Right cardiac atrium (tissue), 5 donors: ENCODE data around the gene LEPR. TPM values are rescaled to one million over a fixed set of nuclear protein-coding genes. Genes with fewer than 3 reads are reported as not detected.
A peak's percentile ranks its signal among the peaks of the same experiment; 100 is the strongest.
"Not testable (repeated sequence)": the region's sequence is repeated elsewhere in the genome, so short reads cannot be mapped to it uniquely, and the experiment has no call there.

Experiments
- ATAC-seq, 2 donors: fragments of 200-7000 bp; cut with Tn5 transposase; one replicate each; pipeline versions ENCODE4 v1.8.0 to v1.9.1; 2020; ENCODE audit warnings: moderate library complexity in 2 of 2, mild to moderate bottlenecking in 1 of 2
- DNase-seq, 3 donors: peaks; one replicate each; pipeline ENCODE4 v3.0.0-alpha.2; 2020
- H3K27ac ChIP-seq: one replicate; pipeline ENCODE4 v1.5.1; 2013; ENCODE audit warnings: mild to moderate bottlenecking, low read length, control low read depth, moderate library complexity
- H3K27me3 ChIP-seq: one replicate; pipeline ENCODE4 v1.6.1; 2013; ENCODE audit not compliant: control insufficient read depth, insufficient read depth
- H3K4me1 ChIP-seq: one replicate; pipeline ENCODE4 v1.6.1; 2013; ENCODE audit warnings: low read length; ENCODE audit not compliant: control insufficient read depth, insufficient read depth
- H3K4me3 ChIP-seq: one replicate; pipeline ENCODE4 v1.5.1; 2013; ENCODE audit warnings: low read length, control low read depth
- H3K9me3 ChIP-seq: one replicate; pipeline ENCODE4 v1.6.1; 2013; ENCODE audit warnings: low read length; ENCODE audit not compliant: control insufficient read depth
- WGBS: extraction: QIAGEN DNeasy Blood & Tissue Kit; methylation state at CpG from one replicate; pipeline ENCODE4 v1.1.7; 2013; 5-methylcytosine and 5-hydroxymethylcytosine counted together
- intact Hi-C, 4 donors: fragments of 100-400 bp; cut with DNase I; formaldehyde crosslinking; loops; one replicate each; pipeline versions ENCODE4 v1.11.0 to v1.14.0; 2022 to 2023
- polyA plus RNA-seq: library from polyadenylated mRNA; stranded (reverse); fragments of 200-250 nt; gene quantifications from one replicate; pipeline ENCODE4 v1.2.3, GENCODE V29; 2013
- total RNA-seq, 4 donors: library from RNA; stranded (reverse); fragmentation: NEBNext Ultra II Directional; extraction: Animal tissue kit (Norgen Biotek cat#: 25700); gene quantifications; one replicate each; pipeline ENCODE4 v1.2.1, GENCODE V29; 2021
- donor health status: healthy with polysubstance abuse.
- donor health status: DM: no; HTN: yes; CAD: no.
- donor health status: DM: no; HTN: no; CAD: no.
- donor health status: DM: no; HTN: yes; CAD: no; lungs with severe emphysema.
- donor health status: DM: yes; HTN: yes; CAD: no.

LEPR gene
- total and polyA plus RNA-seq, 5 donors, result 3.9 to 27.3 (median 12.1) TPM

DNA sequence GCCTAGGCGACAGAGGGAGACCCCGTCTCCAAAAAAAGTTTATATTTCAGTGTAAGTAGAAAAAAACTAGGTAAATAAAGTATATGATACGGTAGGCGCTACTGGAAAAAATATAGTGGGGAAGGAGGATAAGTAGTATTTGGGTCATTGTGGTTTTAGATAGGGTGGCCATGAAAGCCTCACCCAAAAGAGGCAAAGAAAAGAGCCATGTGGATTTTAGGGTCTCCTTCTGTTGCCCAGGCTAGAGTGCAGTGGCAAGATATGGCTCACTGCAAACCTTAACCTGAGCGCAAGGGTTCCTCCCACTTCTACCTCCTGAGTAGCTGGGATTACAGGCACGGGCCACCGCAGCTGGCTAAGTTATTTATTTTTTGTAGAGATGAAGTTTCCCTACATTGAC, 17.1 kb downstream of the LEPR start:
- intact Hi-C loops, result loop anchor here in 1 of 4 donors (10.0 kb wide), 1 partner anchor 247 kb away; no protein-coding TSS in a partner anchor
- H3K9me3 ChIP-seq, result no peaks in the 10 kb centered on the region
- no peaks in the 10 kb centered on the region for H3K27me3 ChIP-seq
- no peak overlapping the region for H3K27ac ChIP-seq
- ATAC-seq (no peak), DNase-seq (no peak)
- no peak overlapping the region for H3K4me3 ChIP-seq
- 97% methylated on average over 7 of the region's 7 CpGs for WGBS
- H3K4me1 ChIP-seq, result peaks cover 2% of the 10 kb centered on the region

DNA sequence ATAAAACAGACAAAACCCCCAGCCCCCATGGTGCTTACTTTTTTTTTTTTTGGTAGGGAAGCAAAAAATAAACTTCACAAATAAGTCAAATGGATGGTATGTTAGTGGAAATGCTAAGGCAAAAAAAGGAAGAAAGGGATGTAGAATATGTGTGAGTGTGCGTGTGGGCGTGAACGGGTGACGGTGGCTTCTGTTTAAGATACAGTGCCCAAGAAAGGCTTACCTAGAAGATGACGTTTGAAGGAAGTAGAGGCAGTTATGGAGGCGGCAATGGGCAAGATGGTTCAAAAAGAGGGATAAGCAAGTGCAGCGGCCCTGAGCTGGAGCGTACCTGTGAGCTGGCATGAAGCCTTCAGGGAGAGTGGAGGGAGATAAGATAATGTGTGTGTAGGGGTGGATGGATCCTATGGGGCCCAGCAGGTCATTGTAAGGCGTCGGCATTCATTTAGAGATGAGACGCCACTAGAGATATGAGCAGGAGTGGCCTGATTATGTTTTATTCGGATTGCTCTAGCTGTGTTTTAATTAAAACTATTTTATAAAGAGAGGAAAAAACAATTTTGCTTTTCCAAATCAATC, 19.9 kb downstream of the LEPR start:
- no peak overlapping the region for H3K27ac ChIP-seq
- H3K4me3 ChIP-seq, result no peak overlapping the region
- H3K9me3 ChIP-seq, result no peaks in the 10 kb centered on the region
- peaks cover 2% of the 10 kb centered on the region for H3K4me1 ChIP-seq
- DNase-seq (no peak), ATAC-seq (no peak)
- intact Hi-C loops, result no loop called here
- no peaks in the 10 kb centered on the region for H3K27me3 ChIP-seq
- 60% methylated on average over 12 of the region's 12 CpGs for WGBS

DNA sequence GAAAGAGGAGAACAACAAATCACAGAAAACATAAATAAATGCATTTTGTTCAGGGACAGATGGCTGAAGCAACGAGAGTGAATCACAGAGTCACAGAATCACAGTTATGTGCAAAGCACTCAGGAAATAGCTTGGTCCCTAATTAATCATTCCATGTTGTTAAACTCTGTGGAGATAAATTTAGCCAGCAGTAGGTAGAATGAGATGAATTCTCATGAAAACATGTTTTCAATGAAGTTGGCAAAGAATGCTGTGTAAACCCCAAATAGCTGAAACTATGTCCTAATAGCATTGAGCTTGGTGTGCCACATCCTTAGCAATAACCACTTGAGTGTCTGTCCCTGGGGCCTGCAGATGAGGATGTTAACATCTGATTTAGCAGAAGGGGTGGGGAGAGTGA, 20.4 kb downstream of the LEPR start:
- no peak for DNase-seq
- Histone ChIP-seq H3K4me3 (no peak overlapping the region), H3K27ac (no peak overlapping the region), H3K27me3 (no peaks in the 10 kb centered on the region), H3K4me1 (peaks cover 2% of the 10 kb centered on the region), H3K9me3 (no peaks in the 10 kb centered on the region)
- peak in 1 of 2 donors; percentile 47 for ATAC-seq
- intact Hi-C loops, result no loop called here
- 56% methylated on average over 1 of the region's 1 CpG for WGBS

DNA sequence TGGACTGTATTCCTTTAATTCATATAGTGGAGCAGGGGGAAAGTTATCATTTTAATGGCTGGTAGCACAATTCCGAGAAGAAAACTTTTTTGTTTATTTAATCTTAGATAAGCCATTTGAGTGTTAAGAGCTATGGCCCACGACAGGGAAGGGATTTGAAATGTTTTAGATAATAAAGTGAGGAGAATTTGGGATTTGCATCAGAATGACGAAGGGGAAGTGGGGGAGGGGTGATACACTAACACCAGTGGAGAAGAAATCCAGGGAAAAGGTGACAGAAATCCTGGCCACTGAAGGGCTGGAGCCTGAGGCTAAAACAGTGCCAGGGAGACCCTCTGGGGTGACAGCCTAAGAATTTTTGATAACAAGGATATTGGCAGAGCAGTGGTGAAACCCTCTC, 21.0 kb downstream of the LEPR start:
- Histone ChIP-seq H3K27me3 (no peaks in the 10 kb centered on the region), H3K4me1 (peaks cover 2% of the 10 kb centered on the region), H3K27ac (no peak overlapping the region), H3K9me3 (no peaks in the 10 kb centered on the region), H3K4me3 (no peak overlapping the region)
- DNase-seq (no peak), ATAC-seq (peak; percentile 33 to 78)
- intact Hi-C loops, result no loop called here
- WGBS, result 42% methylated on average over 3 of the region's 3 CpGs

DNA sequence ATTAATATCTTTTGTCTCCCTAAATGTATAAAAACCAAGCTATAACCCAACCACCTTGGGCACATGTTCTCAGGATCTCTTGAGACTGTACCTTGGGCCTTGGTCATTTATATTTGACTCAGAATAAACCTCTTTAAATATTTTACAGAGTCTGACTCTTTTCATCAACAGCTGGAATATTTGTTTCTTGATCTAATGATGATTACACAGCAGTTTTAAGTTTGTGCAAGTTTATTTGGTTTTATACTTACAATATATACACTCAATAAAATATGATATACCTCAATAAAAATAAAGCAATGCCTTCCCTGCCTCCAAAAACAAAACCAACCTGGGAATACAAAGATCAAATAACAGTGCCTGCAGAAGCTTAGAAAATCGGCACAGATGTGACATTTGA, 22.0 kb downstream of the LEPR start:
- intact Hi-C loops, result no loop called here
- no peak overlapping the region for H3K4me3 ChIP-seq
- H3K27me3 ChIP-seq, result no peaks in the 10 kb centered on the region
- no peak overlapping the region for H3K27ac ChIP-seq
- H3K4me1 ChIP-seq, result peaks cover 2% of the 10 kb centered on the region
- DNase-seq (no peak), ATAC-seq (no peak)
- H3K9me3 ChIP-seq, result no peaks in the 10 kb centered on the region
- 96% methylated on average over 1 of the region's 1 CpG for WGBS

DNA sequence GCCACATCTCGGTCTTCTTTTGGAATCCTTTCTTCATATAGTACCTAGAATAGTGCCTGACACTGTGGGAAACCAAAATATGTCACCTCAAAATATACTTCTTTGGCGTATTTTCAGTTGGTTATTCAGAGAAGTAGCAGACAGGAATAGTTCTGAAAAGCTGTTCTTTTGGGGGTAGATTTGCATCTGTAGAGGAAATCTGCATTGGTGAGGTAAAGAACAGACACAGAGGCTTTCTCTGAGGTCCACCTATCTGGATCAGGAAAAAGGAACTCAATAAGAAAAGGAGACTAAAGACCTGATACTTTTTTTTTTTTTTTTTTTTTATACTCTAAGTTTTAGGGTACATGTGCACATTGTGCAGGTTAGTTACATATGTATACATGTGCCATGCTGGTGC, 23.2 kb downstream of the LEPR start:
- no peak for ATAC-seq
- Histone ChIP-seq H3K27me3 (no peaks in the 10 kb centered on the region), H3K4me1 (peaks cover 2% of the 10 kb centered on the region), H3K4me3 (no peak overlapping the region), H3K27ac (no peak overlapping the region), H3K9me3 (no peaks in the 10 kb centered on the region)
- WGBS, result 90% methylated on average over 2 of the region's 2 CpGs
- intact Hi-C loops, result no loop called here
- no peak for DNase-seq

DNA sequence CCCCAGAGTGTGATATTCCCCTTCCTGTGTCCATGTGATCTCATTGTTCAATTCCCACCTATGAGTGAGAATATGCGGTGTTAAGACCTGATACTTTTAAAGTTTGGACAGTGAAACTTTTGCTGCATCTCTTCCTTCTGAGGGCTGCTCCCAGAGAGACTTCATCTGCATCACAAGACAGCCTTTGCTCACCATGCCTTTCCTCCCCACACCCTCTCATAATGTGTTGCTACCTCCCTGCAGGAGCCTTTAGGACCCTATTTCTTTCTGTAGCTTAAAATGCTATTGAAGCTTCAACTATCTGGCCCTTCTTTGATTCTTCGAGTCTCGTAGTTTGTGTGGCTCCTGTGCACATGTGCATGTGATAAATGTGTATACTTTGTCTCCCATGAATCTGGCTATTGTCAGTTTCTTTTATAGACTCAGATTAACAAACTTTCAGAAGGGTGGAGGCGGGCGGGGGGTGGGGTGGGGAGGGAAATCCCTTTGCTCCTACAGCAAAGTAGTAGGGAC, 23.7 kb downstream of the LEPR start:
- no peak overlapping the region for H3K4me3 ChIP-seq
- 94% methylated on average over 4 of the region's 5 CpGs for WGBS
- intact Hi-C loops, result no loop called here
- no peaks in the 10 kb centered on the region for H3K27me3 ChIP-seq
- no peak for ATAC-seq
- no peaks in the 10 kb centered on the region for H3K9me3 ChIP-seq
- H3K27ac ChIP-seq, result no peak overlapping the region
- H3K4me1 ChIP-seq, result peaks cover 2% of the 10 kb centered on the region
- no peak for DNase-seq

DNA sequence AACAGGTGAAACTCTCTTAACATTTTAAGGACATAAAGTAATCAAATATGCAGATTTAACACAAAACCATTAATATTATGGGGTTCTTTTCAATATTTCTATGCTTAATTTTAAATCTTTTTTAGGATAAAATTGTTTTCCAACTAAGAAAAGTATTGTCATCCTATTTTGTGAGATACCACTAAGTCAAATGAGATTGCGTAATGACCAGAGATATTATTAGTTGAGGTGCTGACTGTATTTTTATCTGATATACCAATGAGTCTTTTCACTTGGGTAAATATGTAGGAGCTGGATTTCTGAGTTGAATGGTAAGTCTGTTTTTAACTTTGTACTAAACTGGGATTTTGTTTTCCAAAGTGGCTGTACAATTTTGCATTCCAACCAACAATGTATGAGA, 25.4 kb downstream of the LEPR start:
- Histone ChIP-seq H3K4me3 (no peak overlapping the region), H3K4me1 (no peaks in the 10 kb centered on the region), H3K27me3 (no peaks in the 10 kb centered on the region), H3K9me3 (no peaks in the 10 kb centered on the region), H3K27ac (no peak overlapping the region)
- DNase-seq (no peak), ATAC-seq (no peak)
- WGBS, result 96% methylated on average over 1 of the region's 1 CpG
- intact Hi-C loops, result no loop called here

DNA sequence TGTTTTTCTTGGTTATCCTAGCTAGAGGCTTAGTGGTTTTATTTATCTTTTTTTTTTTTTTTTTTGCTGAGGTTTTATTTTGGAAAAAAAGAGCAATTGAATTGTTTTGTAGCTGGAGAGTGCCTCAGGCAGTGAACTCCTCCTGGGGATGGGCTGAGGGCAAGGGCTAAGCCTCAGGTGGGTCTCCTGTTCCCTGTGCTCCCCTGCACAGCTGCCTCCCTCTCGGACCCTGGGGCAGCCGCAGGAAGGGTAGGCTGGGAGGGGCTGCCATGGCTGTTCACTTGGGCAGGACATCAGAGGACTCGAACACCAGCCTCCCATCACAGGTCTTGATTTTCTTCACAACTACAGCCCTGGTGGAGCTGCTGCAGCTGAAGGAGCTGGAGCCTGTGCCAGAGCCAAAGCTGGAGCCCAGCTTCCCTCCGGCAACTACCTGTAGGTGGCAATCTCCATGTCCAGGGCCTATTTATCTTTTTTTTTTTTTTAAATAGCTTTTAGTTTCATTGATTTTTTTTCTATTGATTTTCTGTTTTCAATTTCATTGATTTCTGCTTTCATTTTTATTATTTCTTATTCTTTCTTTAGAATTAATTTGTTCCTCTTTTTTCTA, 28.9 kb downstream of the LEPR start:
- Histone ChIP-seq H3K9me3 (no peaks in the 10 kb centered on the region), H3K4me1 (no peaks in the 10 kb centered on the region), H3K27ac (no peak overlapping the region), H3K4me3 (no peak overlapping the region), H3K27me3 (no peaks in the 10 kb centered on the region)
- intact Hi-C loops, result no loop called here
- WGBS, result 90% methylated on average over 4 of the region's 4 CpGs
- no peak for DNase-seq
- no peak for ATAC-seq

DNA sequence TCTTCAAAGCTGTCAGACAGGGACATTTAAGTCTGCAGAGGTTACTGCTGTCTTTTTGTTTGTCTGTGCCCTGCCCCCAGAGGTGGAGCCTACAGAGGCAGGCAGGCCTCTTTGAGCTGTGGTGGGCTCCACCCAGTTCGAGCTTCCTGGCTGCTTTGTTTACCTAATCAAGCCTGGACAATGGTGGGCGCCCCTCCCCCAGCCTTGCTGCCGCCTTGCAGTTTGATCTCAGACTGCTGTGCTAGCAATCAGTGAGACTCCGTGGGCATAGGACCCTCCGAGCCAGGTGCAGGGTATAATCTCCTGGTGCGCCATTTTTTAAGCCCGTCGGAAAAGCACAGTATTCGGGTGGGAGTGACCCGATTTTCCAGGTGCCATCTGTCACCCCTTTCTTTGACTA, 35.2 kb downstream of the LEPR start:
- H3K4me1 ChIP-seq, H3K9me3 ChIP-seq, H3K4me3 ChIP-seq, H3K27ac ChIP-seq, intact Hi-C loops, H3K27me3 ChIP-seq, ATAC-seq: not testable (repeated sequence)
- peak in 1 of 3 donors; percentile 15 for DNase-seq
- WGBS, result 77% methylated on average over 9 of the region's 10 CpGs

DNA sequence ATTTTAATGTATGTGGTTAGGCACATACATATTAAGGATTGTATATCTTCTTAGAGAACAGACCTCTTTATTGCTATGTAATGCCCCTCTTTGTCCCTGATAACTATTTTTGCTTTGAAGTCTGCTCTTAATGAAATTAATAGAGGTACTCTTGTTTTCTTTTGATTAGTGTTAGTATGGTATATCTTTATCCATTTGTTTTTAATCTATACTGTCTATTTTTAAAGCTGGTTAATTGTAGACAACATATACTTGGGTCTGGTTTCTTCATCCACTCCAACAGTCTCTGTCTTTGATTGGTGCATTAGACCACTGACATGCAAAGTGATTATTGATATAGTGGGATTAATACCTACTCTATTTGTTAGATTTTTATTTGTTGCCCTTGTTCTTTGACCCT, 36.0 kb downstream of the LEPR start:
- Histone ChIP-seq H3K9me3 (no peaks in the 10 kb centered on the region), H3K27me3 (no peaks in the 10 kb centered on the region), H3K4me1 (no peaks in the 10 kb centered on the region), H3K4me3 (no peak overlapping the region), H3K27ac (no peak overlapping the region)
- no peak for ATAC-seq
- no peak for DNase-seq
- intact Hi-C loops, result no loop called here

DNA sequence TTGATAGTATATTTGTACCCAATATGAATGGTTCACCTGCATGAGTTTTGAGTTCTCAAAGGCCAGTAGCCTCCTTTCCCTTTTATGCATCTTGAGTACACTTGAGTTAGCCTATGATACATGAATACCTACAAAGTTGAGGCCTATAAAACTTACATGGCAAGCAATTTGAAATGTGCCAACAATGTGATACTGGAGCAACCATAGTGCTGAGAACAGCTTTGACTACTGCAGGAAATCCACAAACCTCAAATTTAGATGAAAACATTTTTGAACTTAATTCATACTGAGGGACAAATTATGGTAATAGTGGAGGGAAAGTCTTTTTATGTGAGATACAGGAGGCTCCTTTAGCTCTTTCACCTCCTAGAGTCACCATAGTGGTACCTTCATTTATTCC, 37.4 kb downstream of the LEPR start:
- ATAC-seq (no peak), DNase-seq (no peak)
- Histone ChIP-seq H3K4me3 (no peak overlapping the region), H3K9me3 (no peaks in the 10 kb centered on the region), H3K27me3 (no peaks in the 10 kb centered on the region), H3K4me1 (no peaks in the 10 kb centered on the region), H3K27ac (no peak overlapping the region)
- intact Hi-C loops, result no loop called here
